GM18909 (cell line): Measurements from ENCODE around the gene RHOD.

Source experiments
- ATAC-seq: cut with Tn5 transposase; IDR thresholded peaks from one replicate; pipeline ENCODE4 v1.9.1; 2021; ENCODE audit warnings: mild to moderate bottlenecking; ENCODE audit not compliant: unreplicated experiment, poor library complexity

The RHOD gene

DNA sequence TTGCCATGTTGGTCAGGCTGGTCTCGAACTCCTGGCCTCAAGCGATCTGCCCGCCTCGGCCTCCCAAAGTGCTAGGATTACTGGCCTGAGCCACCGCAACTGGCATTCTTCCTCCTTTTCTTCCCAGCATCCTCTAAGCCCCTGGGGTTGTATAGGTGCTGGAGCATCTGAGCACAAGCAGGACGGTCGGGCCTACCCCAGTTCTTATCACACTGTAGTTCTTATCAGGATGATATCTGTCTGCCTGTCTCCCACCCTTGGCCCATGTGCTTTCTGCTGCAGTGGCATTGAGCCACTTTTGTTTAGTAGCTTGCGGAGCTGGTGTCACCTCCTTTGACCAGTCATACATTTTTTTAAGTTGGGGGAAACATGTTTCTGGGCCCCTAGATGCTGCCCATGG, 1.9 kb downstream of the RHOD start:
- ATAC-seq, result no peak

DNA sequence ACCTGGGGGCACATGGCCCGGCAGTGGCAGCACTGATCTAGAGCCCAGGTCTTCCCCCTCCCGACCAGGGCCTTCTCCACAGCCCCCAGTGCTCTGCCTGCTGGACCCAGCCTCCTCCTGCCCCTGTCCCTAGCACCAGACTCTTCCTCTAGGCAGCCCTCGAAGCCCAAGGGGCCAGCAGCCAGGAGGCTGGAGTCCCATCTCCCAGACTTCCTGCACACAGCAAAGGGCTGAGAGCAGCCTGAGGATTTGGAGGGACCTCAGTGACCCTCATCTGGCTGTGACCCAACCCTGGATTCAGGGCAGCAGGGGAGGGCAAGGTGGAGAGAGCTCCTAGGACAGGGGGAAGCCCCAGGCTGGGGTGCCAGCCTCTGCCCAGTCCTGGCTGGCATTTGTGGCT, 3.0 kb downstream of the RHOD start:
- ATAC-seq, result no peak

DNA sequence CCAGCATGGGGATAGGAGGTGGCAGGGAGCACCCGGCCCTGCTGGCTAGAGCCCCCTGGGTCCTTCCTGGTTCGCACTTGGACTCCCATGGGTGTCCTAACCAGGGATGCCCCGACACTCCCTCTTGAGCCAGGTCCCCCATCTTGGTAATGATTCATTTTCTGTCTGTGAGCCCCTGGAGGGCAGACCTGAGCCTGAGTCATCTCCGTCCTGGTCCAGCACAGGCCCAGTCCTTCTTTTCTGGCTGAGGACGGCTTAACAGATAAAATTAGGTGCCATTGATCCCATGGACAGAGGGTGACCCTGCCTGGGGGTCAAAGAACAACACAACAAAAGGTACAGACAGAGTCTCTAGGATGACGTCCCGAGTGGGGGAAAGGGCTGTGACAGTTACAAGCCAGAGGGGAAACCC, 3.5 kb downstream of the RHOD start:
- ATAC-seq, result no peak

DNA sequence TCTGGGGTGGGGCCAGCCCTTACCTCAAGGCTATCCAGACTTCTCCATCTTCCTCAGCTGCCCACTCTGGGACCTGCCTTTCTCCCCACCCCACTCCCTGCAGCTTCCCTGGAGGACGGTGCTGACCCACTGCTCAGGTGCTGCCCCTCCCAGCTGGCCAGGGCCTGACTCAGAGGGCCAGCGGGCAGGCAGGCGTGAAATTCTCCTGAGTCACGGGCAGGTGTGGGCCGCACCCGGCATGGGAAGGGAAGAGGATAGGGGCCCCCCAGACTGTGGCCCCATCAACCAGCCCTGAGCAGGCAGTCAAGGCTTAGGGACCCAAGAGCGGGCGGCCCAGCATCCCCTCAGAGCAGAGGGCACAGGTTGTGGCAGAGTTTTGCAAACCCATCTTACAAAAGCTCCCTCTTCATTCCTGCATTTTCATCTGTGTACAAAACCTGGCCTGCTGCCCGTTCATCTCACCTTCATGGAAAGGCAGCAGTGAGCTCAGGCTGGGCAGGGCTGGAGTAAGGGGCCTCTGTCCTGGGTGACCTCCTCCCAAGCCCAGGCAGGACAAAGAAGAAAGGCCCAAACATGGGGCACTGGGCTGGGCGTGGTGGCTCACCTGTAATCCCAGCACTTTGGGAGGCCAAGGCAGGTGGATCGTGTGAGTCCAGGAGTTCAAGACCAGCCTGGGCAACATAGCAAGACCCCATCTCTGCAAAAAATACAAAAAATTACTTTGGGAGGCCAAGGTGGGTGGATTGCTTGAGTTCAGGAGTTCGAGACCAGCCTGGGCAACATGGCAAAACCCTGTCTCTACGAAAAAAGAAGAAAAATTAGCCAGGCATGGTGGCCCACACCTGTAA, 6.1 kb downstream of the RHOD start:
- ATAC-seq, result no peak

DNA sequence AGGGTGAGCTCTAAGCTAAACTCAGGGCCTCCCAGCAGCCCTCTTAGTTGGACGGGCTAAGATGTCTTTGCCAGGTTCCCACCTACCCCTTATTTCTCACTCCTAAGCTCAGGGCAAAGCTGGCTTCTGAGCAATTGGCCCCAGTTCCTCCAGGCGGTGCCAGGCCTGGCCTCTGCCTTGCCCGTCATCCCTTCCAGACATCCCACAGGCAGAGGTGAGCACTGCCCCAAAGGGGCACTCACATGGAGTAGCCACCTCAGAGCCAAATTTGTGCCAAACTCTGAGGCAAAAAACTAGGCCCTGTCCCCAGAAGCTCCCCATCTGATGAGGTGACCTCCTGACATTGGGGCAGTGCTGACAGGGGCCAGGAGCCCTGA, 9.7 kb downstream of the RHOD start:
- no peak for ATAC-seq

DNA sequence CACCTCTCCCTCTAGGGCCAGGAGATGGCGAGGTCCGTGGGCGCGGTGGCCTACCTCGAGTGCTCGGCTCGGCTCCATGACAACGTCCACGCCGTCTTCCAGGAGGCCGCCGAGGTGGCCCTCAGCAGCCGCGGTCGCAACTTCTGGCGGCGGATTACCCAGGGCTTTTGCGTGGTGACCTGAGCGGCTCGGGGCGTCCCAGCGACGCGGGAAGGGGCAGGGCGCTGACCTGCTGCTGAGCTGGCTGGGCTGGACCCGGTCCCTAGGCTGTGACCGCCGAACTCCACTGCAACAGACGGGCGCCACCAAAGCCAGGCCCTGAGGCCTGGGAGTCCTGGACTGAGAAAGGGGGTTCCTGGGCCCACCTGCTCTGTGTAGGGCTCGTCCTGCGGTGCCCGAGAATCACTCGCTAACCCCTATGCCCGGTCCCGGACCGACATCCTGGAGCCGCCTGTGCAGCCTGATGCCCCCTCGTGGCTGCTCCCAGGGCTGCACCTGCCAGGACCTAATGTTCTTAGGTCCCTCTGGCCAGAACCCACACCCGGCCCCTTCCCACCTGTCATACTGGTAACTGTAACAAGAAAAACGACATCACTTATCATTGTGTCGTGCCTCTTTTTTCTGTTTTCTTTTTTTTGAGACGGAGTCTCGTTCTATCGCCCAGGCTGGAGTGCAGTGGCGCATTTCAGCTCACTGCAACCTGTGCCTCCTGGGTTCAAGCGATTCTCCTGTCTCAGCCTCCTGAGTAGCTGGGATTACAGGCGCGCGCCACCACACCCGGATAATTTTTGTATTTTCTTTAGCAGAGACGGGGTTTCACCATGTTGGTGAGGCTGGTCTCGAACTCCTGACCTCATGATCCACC, 15.0 kb downstream of the RHOD start:
- no peak for ATAC-seq

DNA sequence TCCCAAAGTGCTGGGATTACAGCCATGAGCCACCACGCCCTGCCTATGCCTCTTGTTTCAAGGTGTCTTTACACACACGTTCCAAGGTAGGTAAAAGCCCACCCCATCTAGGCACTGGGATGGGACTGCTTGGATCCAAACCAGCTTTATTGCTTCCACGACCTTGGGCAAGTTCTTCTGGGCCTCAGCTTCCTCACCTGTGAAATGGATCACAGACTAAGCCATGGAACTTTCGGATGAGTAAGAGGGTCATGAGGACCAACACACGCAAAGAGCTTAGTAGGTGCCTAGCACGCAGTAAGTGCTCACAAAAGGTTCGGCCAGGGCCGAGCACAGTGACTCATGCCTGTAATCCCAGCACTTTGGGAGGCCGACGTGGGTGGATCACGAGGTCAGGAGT, 15.6 kb downstream of the RHOD start:
- no peak for ATAC-seq

DNA sequence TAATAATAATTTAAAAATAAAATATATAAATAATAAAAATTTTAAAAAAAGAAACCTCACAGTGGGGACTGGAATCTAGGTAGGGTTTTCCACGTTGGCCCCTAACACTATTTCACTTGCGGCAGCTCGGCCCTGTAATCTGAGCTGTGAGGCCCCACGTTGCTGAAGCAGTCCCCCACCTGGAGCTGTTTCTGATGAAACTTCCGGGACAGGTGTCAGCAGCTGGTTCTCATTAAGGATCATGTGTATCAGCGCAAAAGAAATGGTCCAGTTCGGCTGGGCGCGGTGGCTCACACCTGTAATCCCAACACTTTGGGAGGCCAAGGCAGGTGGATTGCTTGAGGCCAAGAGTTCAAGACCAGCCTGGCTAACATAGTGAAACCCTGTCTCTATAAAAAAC, 17.3 kb downstream of the RHOD start:
- ATAC-seq, result no peak

DNA sequence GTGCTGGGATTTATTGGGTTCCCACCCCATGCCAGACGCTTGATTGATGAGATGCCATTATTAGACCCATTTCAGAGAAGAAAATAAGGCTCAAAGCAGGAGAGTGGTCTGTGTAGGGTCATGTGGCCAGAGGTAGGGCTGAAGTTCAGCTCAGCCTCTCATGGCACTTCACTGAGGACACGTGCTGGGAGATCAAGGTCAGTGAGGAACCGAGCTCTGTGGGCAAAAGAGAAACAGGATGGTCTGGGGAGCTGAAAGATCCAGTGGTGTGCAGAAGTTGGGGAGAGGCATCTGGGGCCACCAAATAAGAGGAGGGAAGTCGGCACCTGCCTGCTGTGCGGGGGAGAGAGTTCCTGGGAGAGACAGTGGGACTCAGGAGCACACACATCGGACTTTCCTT, 19.6 kb downstream of the RHOD start:
- ATAC-seq, result no peak

DNA sequence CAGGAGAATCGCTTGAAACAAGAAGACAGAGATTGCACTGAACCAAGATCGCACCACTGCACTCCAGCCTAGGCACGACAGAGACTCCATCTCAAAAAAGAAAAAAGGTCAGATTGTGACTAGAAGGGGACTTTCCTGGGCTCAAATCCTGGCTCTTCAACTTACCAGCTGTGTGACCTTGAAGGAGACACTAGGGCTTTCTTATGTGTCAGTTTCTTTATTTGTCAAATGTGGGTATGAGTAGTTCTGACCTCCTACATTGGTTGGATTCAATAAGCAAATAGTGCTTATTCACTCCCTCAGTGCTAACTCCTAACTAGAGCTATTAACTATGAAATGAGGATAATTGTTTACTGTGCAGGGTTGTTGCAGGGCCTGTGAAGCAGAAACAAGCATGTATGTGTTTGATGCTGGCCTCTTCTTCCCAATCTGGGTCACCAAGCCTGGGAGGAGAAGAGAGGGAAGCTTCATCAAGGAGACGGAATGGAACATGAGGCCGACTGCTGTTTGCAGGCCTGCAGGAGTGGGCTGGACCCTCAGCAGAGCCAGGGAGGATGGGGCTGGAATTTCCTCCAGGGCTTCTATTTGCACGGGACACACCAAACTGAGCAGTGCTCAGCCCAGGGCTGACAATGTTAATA, 22.5 kb downstream of the RHOD start:
- no peak for ATAC-seq

DNA sequence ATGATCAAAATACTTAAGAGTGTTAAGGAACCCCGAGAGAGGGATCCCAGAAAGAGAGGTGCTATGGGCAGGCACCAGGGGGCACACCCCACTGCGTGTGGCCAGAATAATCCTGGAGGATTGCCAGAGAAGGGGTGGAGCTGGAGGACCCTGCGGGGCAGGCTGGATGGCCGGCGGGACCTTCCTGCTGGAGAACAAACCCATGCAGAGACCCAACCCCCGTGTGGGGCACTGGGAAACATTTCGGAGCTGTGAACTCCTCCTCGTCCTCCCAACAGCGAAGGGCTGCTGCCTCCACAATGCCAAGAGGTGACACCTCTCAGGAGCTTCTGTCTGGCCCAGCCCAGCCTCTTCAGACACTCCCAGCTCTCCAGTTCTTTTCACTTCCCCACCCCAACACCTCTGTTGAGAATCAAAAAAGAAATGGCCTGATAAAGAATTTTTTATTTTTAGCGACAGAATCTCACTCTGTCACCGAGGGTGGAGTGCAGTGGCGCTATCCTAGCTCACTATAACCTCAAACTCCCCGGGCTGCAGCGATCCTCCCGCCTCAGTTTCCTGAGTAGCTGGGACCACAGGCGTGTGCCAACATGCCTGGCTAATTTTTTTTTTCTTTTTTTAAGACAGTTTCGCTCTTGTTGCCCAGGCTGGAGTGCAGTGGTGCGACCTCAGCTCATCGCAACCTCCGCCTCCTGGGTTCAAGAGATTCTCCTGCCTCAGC, 25.6 kb downstream of the RHOD start:
- no peak for ATAC-seq

DNA sequence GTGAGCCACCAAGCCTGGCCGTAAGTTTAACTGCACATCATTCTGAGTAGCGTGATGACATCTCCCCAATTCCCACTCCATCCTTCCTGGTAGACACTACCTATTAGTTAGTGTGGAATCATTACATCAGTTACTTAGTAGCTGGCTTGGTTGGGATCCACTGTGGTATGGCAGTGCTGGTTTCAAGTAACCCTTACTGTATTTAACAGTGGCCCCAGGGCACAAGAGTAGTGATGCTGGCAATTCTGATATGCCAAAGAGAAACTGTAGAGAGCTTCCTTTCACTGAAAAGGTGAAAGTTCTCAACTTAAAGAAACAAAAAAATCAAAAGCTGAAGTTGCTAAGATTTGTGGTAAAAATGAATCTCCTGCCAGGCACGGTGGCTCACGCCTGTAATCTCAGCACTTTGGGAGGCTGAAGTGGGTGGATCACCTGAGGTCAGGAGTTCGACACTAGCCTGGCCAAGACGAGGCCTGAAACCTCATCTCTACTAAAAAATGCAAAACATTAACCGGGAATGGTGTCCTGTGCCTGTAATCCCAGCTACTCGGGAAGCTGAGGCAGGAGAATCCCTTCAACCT, 27.2 kb downstream of the RHOD start:
- ATAC-seq, result no peak

DNA sequence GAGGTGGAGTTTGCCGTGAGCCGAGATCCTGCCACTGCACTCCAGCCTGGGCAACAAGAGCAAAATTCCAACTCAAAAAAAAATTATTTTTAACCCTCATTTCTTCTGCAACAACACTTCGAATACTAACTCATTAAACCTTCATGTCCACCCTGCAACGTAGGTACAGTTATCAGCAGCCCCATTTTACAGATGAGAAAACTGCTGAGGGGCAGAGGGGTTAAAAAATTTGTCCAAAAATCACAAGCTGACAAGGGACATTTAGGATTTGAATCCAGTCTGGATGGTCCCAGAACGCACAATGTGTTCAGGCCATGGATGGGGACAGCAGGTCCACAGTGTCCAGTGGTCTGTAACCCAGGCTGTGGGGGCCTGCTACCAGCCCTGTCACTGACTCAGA, 29.0 kb downstream of the RHOD start:
- ATAC-seq, result no peak

DNA sequence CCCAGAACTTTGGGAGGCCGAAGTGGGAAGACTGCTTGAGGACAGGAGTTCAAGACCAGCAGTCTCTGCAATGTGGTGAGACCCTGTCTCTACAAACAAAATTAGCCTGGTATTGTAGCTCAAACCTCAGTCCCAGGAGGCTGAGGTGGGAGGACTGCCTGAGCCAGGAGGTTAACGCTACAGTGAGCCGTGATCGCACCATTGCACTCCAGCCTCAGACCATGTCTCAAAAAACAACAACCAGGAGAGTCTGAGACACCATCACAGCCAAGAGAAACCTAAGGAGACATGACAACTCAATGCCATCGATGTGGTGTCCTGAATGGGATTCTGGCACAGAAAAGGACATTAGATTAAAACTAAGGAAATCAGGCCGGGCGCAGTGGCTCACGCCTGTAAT, 34.1 kb downstream of the RHOD start:
- no peak for ATAC-seq

DNA sequence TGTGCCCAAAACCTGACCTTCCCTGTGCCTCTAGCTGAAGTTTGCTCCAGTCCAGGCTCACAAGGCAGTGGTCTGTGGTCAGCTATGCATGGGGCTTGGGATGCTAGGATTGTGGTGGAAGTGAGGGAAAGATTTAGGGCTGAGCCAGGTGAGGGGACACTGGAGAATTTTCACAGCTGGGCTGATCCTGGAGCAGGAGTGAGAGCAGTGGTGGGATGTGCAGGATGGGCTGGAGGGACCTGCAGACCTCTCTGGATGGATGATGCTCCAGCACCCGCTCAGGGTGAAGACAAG, 38.5 kb downstream of the RHOD start:
- ATAC-seq, result no peak

DNA sequence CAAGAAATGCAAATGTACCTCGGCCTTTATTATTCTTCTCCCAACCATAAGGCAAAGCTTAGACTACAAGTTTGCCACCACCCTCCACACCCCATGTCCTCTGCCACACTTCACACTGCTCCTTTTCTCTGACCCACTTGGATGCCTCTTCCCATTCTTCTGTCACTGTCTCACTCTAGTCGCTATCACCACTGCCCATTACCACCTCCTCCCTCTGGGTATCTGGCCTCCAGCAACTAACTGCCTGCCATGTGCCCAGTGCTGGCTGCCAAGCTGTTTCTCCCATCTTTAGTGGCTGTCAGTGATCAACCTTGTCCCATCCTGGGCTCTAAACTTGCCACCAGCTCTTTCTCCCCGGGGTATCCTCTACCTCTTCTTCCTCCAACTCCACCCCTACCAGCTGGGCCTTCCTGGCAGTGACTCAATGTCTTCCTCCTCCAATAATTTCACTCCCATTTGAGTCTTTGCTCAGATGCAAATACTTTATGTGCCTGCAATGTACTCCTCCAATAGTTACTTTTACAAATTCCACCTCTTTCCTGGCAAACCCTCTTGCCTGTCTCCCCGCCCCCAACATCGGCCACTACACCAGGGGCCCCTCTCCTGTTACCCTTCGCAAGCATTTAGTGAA, 42.3 kb downstream of the RHOD start:
- ATAC-seq, result no peak

DNA sequence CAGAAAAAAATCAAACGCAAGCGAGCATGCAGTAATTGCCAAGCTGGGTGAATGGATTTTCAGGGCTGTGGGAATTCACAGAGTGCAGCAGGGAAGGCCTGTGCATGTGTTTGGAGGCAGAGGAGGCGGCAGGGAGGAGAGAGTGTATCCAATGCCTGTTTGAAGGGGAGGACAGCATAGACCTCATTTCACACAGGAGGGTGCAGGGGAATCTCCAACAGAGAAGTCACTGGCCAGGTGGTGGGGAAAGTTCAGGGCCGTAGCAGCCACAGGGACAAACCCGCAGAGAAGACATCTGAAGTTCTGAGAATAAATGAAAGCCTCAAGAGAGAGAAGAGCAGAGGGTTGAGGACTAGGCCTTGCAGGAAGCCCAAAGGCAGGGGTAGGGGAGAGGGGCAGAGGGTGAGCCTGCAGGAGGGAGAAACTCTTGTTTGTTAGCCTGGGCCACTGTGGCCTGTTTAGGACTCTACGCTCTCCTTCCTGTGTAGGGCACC, 43.2 kb downstream of the RHOD start:
- ATAC-seq, result no peak

DNA sequence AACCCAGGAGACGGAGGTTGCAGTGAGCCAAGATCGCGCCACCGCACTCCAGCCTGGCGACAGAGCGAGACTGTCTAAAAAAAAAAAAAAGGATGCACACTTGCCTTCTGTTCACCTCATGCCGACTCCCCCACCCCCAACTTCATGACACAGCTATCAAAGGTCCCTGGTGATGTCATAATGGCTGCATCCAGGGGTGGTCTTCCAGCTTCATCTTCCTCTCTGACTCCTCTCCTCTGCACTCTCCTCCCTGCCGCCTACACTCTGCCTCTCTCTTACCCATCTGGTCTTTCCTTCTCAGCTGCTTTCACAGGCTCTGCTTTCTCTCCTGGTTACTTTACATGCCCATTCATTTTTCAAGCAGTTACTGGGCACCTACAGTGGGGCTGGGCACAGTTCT, 46.0 kb downstream of the RHOD start:
- ATAC-seq, result no peak

DNA sequence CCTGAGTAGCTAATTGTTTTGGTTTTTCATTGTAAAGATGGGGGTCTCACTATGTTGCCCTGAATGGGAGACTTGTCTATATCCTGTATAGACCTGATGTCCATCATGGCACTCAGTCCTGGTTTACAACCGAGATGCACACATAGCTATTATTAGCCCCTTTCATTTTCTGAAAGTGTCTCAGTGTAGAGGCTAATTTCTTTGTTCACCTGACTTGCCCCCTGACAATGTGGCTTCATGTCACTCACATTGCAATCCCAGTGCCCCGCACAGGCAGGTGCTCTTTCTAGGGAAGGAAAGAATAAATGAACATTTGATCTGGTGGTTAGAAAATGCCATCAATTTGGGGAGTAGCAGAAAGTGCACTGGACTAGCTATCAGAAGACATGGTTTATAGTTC, 49.3 kb downstream of the RHOD start:
- ATAC-seq, result no peak

DNA sequence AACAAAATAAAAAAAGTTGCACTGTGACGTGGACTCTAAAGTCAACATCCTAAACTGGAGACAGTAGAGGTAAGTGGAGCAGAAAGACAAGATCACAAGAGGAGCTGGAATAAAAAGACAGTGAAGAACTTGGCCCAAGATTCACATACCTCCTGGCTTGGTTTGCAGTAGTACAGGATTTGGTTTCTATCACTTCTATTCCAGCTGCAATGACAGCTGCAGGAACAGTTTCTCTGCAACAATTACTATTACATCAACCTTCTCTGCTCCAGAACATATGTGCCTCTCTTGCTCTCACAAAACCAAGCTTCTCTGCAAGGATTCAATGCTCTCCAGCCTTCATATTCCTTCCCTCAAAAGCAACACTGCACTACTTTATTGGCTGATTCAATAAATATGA, 54.6 kb downstream of the RHOD start:
- ATAC-seq, result no peak
